Activated naive CD8-positive, alpha-beta T cell treated with anti-CD3 and anti-CD28 coated beads, Interleukin-2, amount 50 U/mL, for 16 hours (primary cell): Measurements from ENCODE around the gene CRB1.

Source experiments
- DNase-seq: peaks from one replicate; pipeline ENCODE4 v3.0.0-alpha.2; 2020; ENCODE audit warnings: low read depth, low spot score

Gene CRB1

DNA sequence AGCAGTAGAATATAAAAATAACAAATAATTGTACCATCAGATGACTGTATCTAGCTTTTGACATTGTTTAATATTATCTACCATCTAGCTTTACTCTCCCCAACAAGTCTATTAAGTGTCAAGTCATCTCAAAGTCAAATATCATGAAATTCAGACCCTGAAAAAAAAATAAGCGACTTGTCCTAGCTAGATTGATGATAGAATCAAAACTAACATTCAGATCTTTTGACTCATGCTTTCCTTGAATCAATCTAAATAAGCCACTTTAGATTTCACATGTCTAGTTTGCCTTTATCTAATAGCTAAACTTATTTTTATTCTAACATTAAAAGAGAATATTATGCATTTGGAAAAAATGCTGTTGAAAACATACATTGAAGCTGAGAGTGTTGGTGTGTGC lies 35.4 kb downstream of the CRB1 start:
- DNase-seq, result no peak

DNA sequence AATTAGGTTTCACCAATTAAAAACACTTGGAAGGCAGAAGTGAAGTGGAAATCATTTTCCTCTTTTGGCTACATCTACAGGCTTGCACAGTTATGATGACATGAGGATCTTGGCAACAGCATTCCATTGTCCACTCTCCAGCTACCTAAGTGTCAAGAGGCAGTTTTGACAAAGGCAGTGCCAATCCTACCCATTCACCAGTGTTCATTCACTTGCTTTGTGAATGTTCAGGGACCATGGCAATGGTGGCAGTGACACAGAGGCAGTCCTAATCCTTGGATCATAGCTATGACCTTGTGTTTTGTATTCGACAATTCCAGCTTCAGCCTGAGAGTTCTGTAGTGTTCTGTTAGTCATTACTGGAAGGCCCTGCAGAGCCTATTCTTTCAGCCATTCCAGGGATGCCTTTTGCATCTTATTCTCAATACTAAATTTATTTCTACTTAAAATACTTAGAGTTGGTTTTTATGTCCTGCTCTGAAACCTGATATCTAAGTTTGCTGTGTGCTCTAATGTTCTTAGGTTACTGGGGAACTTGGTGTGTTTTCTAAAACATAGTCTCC lies 36.7 kb downstream of the CRB1 start:
- no peak for DNase-seq

DNA sequence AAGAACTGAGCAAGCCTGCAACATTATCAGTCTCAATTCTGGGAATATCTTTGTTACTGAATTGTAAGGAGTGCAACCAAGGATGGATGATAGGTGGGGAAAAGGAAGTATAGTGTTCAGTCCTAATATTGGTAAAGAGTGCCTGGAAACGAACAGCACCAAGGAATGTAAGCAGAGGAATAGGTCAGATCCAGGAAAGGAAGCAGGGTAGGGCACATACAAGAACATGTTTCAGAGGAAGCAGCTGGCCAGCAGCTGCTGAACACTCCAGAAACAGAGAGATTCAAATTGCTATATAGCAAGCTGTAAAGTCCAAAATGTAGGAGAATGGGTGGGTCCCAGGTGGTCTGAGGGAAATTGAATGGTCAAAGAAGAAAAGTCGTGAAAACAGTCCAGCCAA lies 37.9 kb downstream of the CRB1 start:
- no peak for DNase-seq

- no peak for DNase-seq
Observed at GRCh38 chr1:197306381-197307062, 38.5 kb downstream of the CRB1 start.

DNA sequence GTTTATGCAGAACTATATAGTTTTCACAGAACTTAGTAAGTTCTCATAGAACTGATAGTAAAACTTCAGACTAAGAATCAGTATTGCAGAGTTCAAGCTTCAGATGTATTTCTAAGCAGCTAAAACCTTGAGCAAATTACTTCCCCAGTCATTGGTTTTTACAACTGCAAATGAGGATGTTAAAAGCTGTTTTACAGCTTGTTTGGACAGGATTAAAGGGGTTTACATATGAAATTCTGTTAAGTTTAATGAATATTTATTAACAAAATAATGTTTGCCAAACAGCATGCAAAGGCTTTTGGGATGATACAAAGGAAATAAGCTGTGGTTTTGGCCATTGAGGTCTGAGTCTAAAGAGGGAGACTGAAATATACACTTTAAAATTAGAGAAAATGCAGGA lies 39.1 kb downstream of the CRB1 start:
- no peak for DNase-seq

DNA sequence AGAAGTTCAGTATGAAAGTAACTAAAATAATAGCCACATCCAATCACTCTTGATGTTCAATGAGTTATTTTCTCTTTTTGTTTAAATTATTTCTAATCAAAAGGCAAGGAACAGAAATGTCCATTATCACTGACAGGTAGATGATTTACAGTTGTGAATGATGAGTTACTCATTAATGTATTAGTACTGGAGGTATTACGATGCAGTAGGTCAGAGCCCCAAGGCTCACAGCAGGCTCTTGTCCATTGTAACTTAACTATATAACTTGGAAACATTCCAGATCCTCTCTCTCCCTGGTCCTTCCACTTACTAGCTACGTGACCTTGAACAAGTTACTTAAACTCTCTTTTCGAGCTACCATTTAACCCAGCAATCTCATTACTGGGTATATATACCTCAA lies 39.5 kb downstream of the CRB1 start:
- DNase-seq, result no peak

DNA sequence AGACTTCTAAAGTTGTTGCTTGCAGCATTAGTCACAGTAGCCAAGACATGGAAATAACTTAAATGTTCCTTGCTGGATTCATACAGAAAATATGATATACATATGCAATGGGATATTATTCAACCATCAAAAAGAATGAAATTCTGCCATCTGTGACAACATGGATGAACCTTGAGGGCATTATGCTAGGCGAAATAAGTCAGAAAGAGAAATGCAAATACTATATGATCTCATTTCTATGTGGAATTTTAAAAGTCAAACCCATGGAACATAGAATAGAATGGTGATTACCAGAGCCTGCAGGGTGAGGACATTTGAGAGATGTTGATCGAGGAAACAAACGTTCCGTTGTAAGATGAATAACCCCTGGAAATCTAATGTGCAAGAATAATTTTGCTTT lies 43.0 kb downstream of the CRB1 start:
- DNase-seq, result no peak

DNA sequence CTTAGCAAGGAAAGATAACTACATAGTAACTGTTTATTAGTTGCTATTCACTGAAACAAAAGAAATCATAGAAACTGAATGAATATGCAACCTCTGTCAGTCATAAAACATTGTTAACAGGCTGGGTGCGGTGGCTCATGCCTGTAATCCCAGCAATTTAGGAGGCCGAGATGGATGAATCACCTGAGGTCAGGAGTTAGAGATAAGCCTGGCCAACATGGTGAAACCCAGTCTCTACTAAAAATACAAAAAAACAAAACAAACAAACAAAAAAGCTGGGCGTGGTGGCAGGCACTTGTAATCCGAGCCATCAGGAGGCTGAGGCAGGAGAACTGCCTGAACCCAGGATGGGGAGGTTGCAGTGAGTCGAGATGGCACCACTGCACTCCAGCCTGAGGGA lies 44.1 kb downstream of the CRB1 start:
- DNase-seq, result no peak

DNA sequence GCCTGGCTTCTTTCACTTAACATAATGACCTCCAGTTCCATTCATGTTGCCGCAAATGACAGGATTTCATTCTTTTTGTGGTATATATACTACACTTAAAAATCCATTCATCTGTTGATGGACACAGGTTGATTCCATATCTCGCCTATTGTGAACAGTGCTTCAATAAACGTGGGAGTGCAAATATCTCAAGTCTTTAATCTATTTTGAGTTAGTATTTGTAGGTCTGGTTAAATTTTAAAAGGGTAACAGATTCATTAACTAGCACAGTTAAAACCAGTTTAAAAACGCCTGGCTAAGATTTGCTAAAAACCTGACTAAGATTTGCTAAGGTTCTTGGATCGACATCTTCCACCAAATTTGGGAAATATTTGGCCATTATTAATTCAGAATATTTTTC lies 45.7 kb downstream of the CRB1 start:
- DNase-seq, result no peak

- DNase-seq, result no peak
Observed at GRCh38 chr1:197314682-197315081, 46.6 kb downstream of the CRB1 start.

- DNase-seq, result no peak
Observed at GRCh38 chr1:197319631-197320030, 51.6 kb downstream of the CRB1 start.

- no peak for DNase-seq
Observed at GRCh38 chr1:197320991-197321531, 53.0 kb downstream of the CRB1 start.

- no peak for DNase-seq
Observed at GRCh38 chr1:197321811-197322210, 53.8 kb downstream of the CRB1 start.

GRCh38 chr1:197327776-197328364 lies 59.8 kb downstream of the CRB1 start:
- DNase-seq, result no peak

- DNase-seq, result no peak
Observed at GRCh38 chr1:197330213-197330612, 62.2 kb downstream of the CRB1 start.

GRCh38 chr1:197331565-197331964 lies 63.5 kb downstream of the CRB1 start:
- DNase-seq, result no peak

GRCh38 chr1:197333041-197333440 lies 65.0 kb downstream of the CRB1 start:
- DNase-seq, result no peak

- DNase-seq, result no peak
Observed at GRCh38 chr1:197336571-197336970, 68.5 kb downstream of the CRB1 start.

GRCh38 chr1:197339106-197340060 lies 71.3 kb downstream of the CRB1 start:
- DNase-seq, result no peak

DNA sequence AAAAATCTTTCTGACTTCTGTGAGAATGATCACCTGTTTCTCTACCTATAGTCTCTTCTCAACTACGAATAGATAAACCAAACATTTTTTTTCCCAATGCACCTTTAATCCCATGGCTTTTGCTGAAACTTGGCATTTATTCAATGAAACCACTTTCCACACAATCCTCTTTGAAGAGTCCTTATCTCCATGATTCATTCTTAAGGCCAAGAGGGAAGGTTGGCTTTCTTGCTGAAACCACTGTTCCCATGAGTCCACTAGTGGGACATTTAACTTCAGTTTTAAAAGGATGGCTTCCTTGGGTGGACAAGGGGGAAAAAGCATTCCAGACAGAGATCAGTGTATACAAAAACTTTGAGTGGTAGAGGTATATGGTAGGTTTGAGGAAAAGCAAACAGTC lies 73.6 kb downstream of the CRB1 start:
- DNase-seq, result no peak

DNA sequence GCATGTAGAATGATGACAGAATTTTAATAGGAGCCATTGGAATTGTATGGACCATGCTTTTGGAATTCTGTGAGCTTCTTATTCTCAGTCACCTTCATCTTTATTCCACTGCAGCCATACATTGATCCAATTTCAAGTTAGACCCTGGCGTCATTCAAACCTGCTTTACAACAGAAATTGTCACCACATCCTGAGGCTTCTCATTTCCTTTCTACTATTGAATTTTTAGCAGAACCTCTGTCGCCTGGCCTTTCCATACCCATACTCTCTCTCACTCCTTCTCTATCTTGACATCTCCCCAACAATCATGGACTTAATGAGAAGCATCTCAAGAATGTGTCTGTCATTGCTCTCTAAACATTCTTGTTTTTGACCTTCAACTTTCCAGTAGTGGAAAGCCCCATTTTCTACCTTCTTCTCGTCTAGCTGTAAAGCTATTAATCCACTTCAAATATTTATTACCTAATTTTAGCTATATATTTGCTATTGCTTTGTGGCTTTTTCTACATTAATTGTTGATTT lies 74.1 kb downstream of the CRB1 start:
- DNase-seq, result no peak

- DNase-seq, result no peak
Observed at GRCh38 chr1:197342669-197343068, 74.6 kb downstream of the CRB1 start.
